Measurements from ENCODE around the gene CELF4. TPM values are rescaled to one million over a fixed set of nuclear protein-coding genes. Genes with fewer than 3 reads are reported as not detected.

CELF4 gene
- total RNA-seq, 2 experiments from 2014 or later: not detected

DNA sequence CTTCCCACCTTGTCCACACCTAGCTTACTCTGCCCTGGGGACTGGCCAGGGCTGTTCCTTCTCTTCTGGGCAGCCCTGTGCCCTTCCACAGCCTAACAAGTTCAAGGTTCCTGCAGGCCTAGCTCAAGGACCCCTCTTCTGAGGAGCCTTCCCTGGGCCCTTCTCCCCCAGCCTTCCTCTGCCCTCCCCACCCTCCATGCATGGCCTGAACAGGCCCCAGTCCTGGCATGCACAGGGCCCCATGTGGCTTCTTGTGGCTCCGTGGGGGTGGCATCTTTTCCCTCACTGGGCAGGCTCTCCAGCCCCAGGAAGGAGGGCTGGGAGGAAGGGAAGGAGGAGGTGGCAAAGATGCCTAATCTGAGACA lies 162.9 kb downstream of the CELF4 start:
- POLR2A ChIA-PET: no interaction called here
- CTCF ChIA-PET: no interaction called here

GRCh38 chr18:37400802-37401201 lies 164.8 kb downstream of the CELF4 start:
- POLR2A ChIA-PET: no interaction called here
- CTCF ChIA-PET: no interaction called here

GRCh38 chr18:37398248-37398920 lies 167.2 kb downstream of the CELF4 start:
- ChIA-PET POLR2A (no interaction called here), CTCF (no interaction called here)

GRCh38 chr18:37397814-37398213 lies 167.8 kb downstream of the CELF4 start:
- POLR2A ChIA-PET: no interaction called here
- CTCF ChIA-PET: interaction anchor here (0.5 kb wide), 1 partner anchor 36 kb away, joined by 3 read pairs; no protein-coding TSS in a partner anchor

DNA sequence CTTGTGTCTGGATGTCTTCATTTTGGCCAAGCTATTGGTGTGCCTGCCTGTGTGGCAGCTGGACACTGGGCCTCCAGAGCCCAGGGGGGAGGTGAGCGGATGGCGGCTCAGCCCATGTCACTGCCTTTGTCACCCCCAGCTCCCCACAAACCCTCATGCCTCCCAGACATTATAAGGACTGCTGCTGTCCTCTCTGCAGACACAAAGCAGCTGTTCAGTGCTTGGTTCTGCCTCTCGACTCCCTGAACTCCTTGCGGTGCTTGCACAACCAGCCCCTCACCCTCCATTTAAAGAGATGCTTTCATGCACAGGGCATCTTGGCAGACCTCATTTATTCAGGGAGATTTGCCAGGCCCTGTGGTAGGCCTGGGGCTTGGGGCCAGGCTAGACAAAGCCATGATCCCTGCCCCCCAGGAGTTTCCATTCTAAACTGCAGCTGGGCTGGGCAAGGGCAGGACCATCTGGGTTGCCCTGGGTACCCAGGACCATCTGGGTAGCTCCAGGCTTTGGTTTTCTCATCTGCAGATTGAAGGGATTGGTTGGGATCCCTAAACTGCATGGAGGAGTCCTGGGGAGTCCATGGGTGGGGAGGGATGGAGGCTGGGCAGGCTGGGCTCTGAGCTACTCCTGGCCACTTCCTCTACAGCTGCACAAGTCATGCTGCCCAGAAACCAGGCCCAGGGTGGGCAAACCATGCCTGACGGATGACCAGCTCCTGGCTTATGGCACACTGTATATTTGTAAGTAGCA lies 168.5 kb downstream of the CELF4 start:
- ChIA-PET POLR2A (no interaction called here), CTCF (interaction anchor here (0.5 kb wide), 1 partner anchor 35 kb away, joined by 3 read pairs; no protein-coding TSS in a partner anchor)

DNA sequence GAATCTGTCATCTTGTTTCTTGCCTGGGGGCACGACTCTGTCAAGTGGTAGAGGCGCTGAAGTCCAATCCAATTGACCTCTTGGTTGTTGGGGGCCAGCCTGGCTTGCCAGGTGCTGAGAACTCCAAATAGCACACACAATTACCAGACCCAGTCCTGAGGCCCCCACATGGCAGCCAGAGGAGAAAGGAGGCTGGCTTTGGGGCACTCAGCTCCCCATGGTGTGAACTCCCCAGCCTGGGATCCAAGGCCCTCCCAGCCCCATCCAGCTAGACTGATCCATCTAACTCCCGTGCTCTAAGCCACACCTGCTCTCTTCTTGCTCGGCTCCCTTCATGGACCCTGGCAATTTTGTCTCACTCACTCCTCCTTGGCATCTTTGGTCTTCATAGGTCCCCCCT lies 170.0 kb downstream of the CELF4 start:
- ChIA-PET CTCF (no interaction called here), POLR2A (no interaction called here)

- CTCF ChIA-PET: no interaction called here
- POLR2A ChIA-PET: no interaction called here
Observed at GRCh38 chr18:37395138-37395537, 170.5 kb downstream of the CELF4 start.

- ChIA-PET CTCF (no interaction called here), POLR2A (no interaction called here)
Observed at GRCh38 chr18:37394610-37394965, 171.0 kb downstream of the CELF4 start.

DNA sequence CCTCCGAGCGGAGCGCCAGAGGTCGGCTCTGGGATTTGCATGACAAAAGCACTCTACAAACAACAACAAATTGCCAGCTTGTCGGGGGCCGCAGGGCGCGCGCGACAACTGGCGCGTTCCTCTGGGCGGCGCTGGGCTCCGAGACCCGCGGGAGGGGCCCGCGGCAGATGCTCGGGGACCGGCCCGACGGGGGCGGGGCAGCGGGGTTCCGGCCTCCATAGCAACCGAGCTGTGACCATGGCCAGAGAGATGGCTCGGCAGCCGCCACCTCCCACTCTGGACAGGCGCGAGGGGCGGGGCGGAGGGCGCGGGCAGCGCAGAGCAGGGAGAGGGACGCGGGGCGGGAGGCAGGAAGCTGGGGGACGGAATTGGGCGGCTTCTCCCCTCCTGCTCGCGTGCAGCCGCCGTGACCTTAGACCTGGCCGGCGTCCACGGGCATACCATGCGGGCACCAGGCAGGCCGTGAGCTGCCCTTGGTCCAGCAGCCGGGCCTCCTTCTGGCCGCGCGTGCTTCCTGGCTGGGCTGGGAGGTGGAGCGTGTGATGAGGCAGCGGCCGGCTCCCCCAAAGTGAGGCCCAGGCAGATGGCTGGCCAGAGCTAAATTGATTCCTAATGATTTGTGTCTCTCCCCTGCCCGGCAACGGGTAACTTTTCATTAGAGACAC lies 171.5 kb downstream of the CELF4 start:
- CTCF ChIA-PET: no interaction called here
- POLR2A ChIA-PET: no interaction called here

GRCh38 chr18:37393221-37393827 lies 172.3 kb downstream of the CELF4 start:
- ChIA-PET POLR2A (no interaction called here), CTCF (no interaction called here)

- CTCF ChIA-PET: no interaction called here
- POLR2A ChIA-PET: no interaction called here
Observed at GRCh38 chr18:37392648-37393047, 172.9 kb downstream of the CELF4 start.

- CTCF ChIA-PET: no interaction called here
- POLR2A ChIA-PET: no interaction called here
Observed at GRCh38 chr18:37391698-37392548, 173.7 kb downstream of the CELF4 start.

DNA sequence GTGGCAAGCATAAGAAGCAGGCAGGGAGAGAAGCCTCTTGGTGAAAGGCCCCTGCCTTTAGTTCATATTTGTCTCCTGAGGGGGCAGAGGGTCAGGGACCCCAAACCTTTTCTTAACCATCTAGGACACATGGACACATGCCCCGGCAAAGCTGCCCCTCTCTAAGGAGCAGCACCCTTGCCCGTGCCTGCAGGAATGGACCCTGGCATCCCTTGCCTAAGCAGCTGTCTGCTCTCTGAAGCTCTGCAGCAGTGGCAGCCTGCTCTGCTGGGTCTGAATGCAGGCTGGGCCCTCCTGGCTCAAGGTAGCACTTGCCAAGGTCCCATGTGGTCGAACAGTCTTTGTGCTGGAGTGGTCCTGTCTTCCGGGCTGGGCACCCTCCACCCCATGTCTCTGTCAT lies 174.4 kb downstream of the CELF4 start:
- ChIA-PET POLR2A (no interaction called here), CTCF (no interaction called here)

DNA sequence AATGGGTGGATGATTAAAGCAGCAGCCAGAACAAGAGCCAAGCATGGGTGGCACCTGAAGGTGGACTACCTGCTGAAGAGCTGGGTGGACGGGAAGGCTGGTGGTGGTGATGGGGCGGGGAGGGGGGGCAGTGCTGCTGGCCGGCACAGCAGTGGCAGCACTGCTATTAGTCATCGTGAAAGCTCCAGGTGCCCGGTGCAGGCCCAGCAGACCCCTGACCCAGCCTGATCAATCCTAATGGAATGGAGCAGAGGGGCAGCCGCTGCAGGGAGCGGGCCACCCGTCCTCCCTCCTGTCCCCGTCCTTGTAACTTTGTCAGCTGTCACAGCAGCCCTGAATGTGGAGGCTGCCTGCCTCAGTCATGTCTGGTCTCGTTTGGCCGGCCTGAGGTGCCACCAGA lies 174.9 kb downstream of the CELF4 start:
- ChIA-PET POLR2A (no interaction called here), CTCF (no interaction called here)

GRCh38 chr18:37389684-37390368 lies 175.8 kb downstream of the CELF4 start:
- ChIA-PET POLR2A (no interaction called here), CTCF (no interaction called here)

- ChIA-PET POLR2A (no interaction called here), CTCF (interaction anchor here (0.7 kb wide), 1 partner anchor 10 kb away, joined by 4 read pairs; no protein-coding TSS in a partner anchor)
Observed at GRCh38 chr18:37389041-37389440, 176.6 kb downstream of the CELF4 start.

- POLR2A ChIA-PET: no interaction called here
- CTCF ChIA-PET: interaction anchor here (0.7 kb wide), 2 partner anchors 9 to 376 kb away, joined by 3 to 4 read pairs; no protein-coding TSS in a partner anchor
Observed at GRCh38 chr18:37388413-37388812, 177.2 kb downstream of the CELF4 start.

- ChIA-PET POLR2A (no interaction called here), CTCF (interaction anchor here (0.7 to 0.8 kb wide), 2 partner anchors 38 to 44 kb away, joined by 3 to 4 read pairs; no protein-coding TSS in a partner anchor)
Observed at GRCh38 chr18:37385846-37386778, 179.5 kb downstream of the CELF4 start.

All from activated CD8-positive, alpha-beta memory T cell treated with anti-CD3 and anti-CD28 coated beads for 36 hours (primary cell).